Measurements from ENCODE around the gene SPATA21. TPM values are rescaled to one million over a fixed set of nuclear protein-coding genes. Genes with fewer than 3 reads are reported as not detected.
A peak's percentile ranks its signal among the peaks of the same experiment; 100 is the strongest.

The SPATA21 gene
- total RNA-seq, 2 donors from 2014 or later = not detected

DNA sequence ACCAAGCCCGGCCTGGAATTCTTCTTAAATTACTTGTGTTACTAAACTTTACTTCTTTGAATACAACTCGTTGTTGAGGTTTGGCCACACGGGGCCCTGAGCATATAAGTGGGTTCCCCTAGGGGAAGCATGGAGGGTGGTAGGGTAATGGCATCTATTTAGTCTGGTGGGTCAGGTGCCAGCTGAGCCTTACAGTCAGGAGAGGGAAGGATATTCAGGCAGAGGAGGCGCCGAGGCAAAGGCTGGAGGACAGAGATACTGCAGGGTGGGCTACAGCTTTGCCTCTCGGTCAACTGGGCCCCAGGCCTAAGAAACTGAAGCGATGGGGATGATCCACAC, 2.9 kb upstream of the SPATA21 start:
- DNase-seq (ENCODE audit: low spot score in 2 of 2) (no peak), ATAC-seq (peak; percentile 19 to 47)
- Mint-ChIP-seq H3K36me3 (peaks cover 9 to 11% of the 10 kb centered on the region in 2 donors), H3K9me3 (no peaks in the 10 kb centered on the region), H3K27ac (peak overlapping the region; percentile 95 to 96)

- ATAC-seq = no peak
- no peak for DNase-seq (ENCODE audit: low spot score in 2 of 2)
- Mint-ChIP-seq H3K9me3 (no peaks in the 10 kb centered on the region), H3K27ac (no peak overlapping the region), H3K36me3 (peaks cover 2 to 11% of the 10 kb centered on the region in 2 donors)
These were observed 1.7 kb upstream of the SPATA21 start for GRCh38 chr1:16438924-16439323.

DNA sequence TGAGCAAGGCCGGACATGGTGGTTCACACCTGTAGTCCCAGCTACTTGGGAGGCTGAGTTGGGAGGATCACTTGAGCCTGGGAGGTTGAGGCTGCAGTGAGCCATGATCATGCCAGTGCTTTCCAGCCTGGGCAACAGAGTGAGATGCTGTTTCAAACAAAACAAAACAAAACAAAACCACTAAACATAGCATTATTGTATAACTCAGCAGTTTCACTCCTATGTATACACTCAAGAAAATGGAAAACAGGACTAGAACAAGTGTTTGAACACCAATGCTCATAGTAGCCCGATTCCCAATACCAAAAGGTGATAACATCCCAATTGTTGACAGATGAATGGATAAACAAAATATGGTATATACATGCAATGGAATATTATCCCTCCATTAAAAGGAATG, 1.3 kb upstream of the SPATA21 start:
- ATAC-seq = no peak
- no peaks in the 10 kb centered on the region for H3K9me3 Mint-ChIP-seq
- no peak for DNase-seq (ENCODE audit: low spot score in 2 of 2)
- H3K27ac Mint-ChIP-seq = no peak overlapping the region
- H3K36me3 Mint-ChIP-seq = peaks cover 0 to 11% of the 10 kb centered on the region in 2 donors

DNA sequence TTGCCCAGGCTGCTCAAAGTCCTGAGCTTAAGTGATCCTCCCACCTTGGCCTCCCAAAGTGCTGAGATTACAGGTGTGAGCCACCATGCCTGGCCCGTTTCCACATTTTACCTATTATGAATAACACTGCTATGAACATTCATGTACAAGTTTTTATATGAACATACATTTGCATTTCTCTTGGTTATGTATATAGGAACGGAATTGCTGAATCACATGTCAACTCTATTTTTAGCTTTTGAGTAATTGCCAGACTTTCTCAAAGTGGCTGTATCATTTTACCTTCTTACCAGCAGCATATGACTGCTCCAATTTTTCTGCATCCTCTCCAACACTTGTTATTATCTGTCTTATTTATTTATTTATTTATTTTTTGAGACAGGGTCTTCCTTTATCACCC, 2.7 kb downstream of the SPATA21 start:
- Mint-ChIP-seq H3K27ac (no peak overlapping the region), H3K36me3 (no peaks in the 10 kb centered on the region), H3K9me3 (no peaks in the 10 kb centered on the region)
- DNase-seq (ENCODE audit: low spot score in 2 of 2) (no peak), ATAC-seq (peak; percentile 20 to 86)

- no peaks in the 10 kb centered on the region for H3K36me3 Mint-ChIP-seq
- H3K27ac Mint-ChIP-seq = no peak overlapping the region
- ATAC-seq = no peak
- DNase-seq (ENCODE audit: low spot score in 2 of 2) = no peak
- H3K9me3 Mint-ChIP-seq = no peaks in the 10 kb centered on the region
These were observed 3.2 kb downstream of the SPATA21 start for GRCh38 chr1:16434007-16434406.

DNA sequence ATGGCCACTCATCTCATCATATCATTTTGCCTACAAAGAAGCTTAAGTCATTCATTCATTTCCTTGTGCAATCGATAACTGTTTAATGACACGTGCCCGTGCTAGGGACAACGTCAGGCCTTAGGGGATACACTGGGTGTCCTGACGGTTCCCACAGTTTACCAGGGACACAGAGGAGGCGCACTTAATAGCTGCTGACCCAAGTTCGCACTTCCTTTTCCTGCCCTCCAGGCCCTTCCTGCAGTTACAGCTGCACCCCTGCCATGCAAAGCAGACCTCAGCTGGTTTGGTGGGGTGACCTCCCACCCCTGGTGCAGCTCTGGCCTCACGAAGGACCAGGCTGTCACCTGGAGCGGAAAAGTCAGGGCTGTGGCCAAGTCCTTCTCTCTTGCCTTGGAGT, 4.2 kb downstream of the SPATA21 start:
- ATAC-seq = no peak
- Mint-ChIP-seq H3K9me3 (no peaks in the 10 kb centered on the region), H3K36me3 (no peaks in the 10 kb centered on the region)

DNA sequence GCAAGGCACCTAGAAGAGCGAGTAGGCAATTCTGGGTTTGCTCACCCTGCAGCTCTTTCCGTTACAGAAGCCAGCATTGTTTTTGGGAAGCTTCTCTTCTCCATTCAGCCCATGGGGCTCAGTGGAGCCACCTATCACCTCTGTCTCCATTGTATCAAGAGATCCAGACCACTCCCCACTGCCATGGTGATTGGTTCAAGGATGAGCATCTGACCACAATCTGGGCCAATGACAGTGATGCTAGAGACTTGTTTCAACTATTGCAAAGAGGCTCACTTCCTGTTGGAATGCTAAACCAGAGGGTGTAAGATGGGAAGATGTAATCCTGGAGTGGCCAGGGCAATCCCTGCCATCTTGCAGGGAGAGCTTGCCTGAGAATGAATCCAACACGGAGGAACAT, 6.6 kb downstream of the SPATA21 start:
- Mint-ChIP-seq H3K27ac (no peak overlapping the region), H3K36me3 (no peaks in the 10 kb centered on the region), H3K9me3 (no peaks in the 10 kb centered on the region)
- ATAC-seq (no peak), DNase-seq (ENCODE audit: low spot score in 2 of 2) (no peak)

More for the DNA sequence above, 4.2 kb downstream of the SPATA21 start:
- no peak overlapping the region for H3K27ac Mint-ChIP-seq
- DNase-seq (ENCODE audit: low spot score in 2 of 2) = no peak

DNA sequence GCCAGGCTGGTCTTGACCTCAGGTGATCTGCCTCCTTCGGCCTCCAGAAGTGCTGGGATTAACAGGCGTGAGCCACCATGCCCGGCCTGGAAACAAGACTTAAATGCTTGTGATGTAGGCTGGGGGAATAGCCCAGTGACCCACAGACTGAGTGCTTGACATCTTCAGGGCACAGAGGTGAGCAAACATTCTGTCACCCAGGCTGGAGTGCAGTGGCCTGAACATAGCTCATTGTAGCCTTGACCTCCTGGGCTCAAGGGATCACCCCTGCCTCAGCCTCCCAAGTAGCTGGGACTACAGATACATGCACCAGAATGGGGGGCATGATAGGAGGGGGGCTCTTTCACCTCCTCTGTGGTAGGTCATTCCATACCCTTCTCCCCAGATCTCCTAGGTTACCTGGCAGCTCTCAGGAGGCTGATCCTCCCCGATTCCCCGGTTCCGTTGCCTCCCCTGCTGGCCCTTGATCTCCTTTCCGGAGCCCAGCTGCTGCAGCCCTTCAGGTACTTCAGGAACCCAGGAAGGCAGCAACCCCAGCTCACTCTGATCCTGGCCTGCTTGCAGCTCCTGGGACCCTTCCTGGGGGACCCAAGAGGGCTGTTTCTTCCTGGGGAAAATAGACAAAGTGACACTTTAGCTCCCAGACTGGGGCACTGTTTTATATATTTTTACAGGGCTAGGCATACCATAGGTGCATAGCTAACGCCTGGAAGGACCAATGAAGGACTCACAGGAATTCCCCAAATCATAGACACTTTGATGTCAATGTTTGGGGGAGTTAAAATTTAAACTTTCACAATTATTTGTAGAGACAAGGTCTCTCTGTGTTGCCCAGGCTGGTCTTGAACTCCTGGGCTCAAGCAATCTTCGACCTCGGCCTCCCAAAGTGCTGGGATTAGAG, 11.8 kb downstream of the SPATA21 start:
- Mint-ChIP-seq H3K9me3 (no peaks in the 10 kb centered on the region), H3K36me3 (no peaks in the 10 kb centered on the region), H3K27ac (no peak overlapping the region)
- DNase-seq (ENCODE audit: low spot score in 2 of 2) (no peak), ATAC-seq (no peak)

DNA sequence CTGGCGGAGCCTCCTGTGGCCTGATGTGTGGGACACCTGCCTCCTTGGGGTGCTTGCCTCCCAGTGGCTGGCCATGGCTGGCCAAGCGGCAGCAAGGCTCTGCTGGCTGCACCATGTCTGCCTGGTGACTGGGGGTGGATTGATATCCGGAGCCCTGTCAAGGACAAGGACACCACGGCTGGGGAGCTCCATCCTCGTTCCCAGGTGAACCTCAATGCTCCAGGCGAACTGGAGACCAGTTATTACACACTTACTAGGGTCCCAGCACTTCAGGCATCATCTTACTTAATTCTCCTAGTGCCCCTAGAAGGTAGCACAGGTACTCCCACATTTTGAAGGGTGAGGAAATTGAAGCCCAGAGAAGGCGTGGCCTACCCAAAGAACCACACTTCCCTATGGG, 15.2 kb downstream of the SPATA21 start:
- H3K27ac Mint-ChIP-seq = no peak overlapping the region
- ATAC-seq = no peak
- H3K9me3 Mint-ChIP-seq = peaks cover 0 to 8% of the 10 kb centered on the region in 2 donors
- peaks cover 0 to 6% of the 10 kb centered on the region in 2 donors for H3K36me3 Mint-ChIP-seq
- DNase-seq (ENCODE audit: low spot score in 2 of 2) = no peak

GRCh38 chr1:16421201-16421600, 16.0 kb downstream of the SPATA21 start:
- ATAC-seq = peak in 1 of 2 donors; percentile 17
- DNase-seq (ENCODE audit: low spot score in 2 of 2) = no peak
- peaks cover 0 to 6% of the 10 kb centered on the region in 2 donors for H3K36me3 Mint-ChIP-seq
- H3K9me3 Mint-ChIP-seq = peaks cover 0 to 8% of the 10 kb centered on the region in 2 donors
- H3K27ac Mint-ChIP-seq = peak overlapping the region in 1 of 2 donors; percentile 72

DNA sequence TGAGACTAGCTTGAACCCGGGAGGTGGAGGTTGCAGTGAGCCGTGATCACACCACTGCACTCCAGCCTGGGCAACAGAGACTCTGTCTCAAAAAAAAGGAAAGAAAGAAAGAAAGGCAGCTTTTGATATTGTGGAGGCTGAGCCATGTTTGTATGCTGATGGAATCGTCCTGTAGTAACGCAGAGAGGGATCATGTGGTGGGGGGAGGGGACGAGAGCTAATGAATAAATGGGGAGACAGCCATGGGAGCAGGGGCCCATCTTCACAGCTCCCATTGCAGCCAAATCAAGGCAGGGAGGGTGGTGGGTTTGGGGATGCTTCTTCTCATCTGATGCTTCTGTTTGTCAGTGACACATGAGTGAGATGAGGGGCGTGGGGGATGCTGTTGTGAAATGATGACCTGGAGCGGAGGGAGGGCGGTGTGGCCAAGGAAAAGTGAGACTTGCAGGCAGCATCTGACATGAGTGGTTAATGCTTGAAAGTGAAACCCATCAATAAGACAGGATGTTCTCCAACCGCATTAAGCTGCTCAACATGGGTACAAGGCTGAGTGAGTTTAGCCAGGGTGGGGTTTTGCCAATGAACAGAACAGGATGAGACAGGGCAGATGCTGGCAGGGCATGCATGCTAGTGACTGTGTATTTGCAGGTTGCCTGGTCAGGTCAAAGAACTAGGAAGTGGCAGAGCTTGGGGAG, 16.7 kb downstream of the SPATA21 start:
- DNase-seq (ENCODE audit: low spot score in 2 of 2) = peak; percentile 64 to 71
- peaks cover 0 to 6% of the 10 kb centered on the region in 2 donors for H3K36me3 Mint-ChIP-seq
- peak overlapping the region; percentile 72 to 84 for H3K27ac Mint-ChIP-seq
- peaks cover 0 to 8% of the 10 kb centered on the region in 2 donors for H3K9me3 Mint-ChIP-seq
- peak; percentile 94 to 95 for ATAC-seq

GRCh38 chr1:16418823-16419425, 18.3 kb downstream of the SPATA21 start:
- DNase-seq (ENCODE audit: low spot score in 2 of 2) = no peak
- Mint-ChIP-seq H3K36me3 (peaks cover 0 to 6% of the 10 kb centered on the region in 2 donors), H3K9me3 (peaks cover 0 to 8% of the 10 kb centered on the region in 2 donors), H3K27ac (peak overlapping the region; percentile 33 to 65)
- peak; percentile 42 to 48 for ATAC-seq

GRCh38 chr1:16413191-16413590, 24.0 kb downstream of the SPATA21 start:
- no peak for ATAC-seq
- Mint-ChIP-seq H3K27ac (no peak overlapping the region), H3K36me3 (no peaks in the 10 kb centered on the region), H3K9me3 (no peaks in the 10 kb centered on the region)
- no peak for DNase-seq (ENCODE audit: low spot score in 2 of 2)

- DNase-seq (ENCODE audit: low spot score in 2 of 2) = no peak
- ATAC-seq = no peak
- Mint-ChIP-seq H3K9me3 (no peaks in the 10 kb centered on the region), H3K27ac (peak overlapping the region; percentile 3 to 33), H3K36me3 (no peaks in the 10 kb centered on the region)
These were observed 26.4 kb downstream of the SPATA21 start for GRCh38 chr1:16410803-16411202.

DNA sequence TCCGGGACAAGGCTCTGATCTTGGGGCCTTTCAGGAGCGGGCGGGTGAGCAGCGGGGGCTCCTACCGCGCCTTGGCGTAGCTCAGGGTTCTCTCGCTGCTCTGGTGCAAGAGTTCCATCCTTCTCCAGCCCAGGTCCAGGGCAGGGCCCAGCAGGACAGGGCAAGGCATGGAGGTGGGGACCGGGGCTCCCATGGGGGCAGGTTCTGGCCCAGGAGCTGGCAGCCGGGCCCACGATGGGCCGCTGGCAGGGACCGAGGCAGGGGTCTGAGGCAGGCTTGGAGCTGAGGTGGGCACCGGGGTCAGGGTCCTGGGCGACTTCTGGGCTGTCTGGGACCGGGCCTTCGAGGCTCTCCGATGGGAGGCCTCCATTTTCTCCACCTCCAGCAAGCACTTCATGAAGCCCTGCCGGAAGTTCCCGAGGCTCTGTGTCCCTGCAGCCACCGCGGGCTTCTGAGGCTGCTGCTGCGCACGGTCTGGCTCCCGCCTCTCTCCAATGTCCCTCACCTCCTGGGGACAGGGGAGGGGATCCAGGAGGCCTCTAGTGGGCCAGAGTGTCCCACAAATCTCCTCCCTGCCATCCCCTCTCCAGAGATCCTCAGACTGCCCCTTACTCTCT, 27.6 kb downstream of the SPATA21 start:
- Mint-ChIP-seq H3K36me3 (no peaks in the 10 kb centered on the region), H3K9me3 (no peaks in the 10 kb centered on the region), H3K27ac (peak overlapping the region in 1 of 2 donors; percentile 68)
- ATAC-seq (peak in 1 of 2 donors; percentile 27), DNase-seq (ENCODE audit: low spot score in 2 of 2) (no peak)

- H3K36me3 Mint-ChIP-seq = no peaks in the 10 kb centered on the region
- H3K9me3 Mint-ChIP-seq = no peaks in the 10 kb centered on the region
- peak overlapping the region in 1 of 2 donors; percentile 75 for H3K27ac Mint-ChIP-seq
- ATAC-seq (no peak), DNase-seq (ENCODE audit: low spot score in 2 of 2) (no peak)
These were observed 30.4 kb downstream of the SPATA21 start for GRCh38 chr1:16406868-16407267.

DNA sequence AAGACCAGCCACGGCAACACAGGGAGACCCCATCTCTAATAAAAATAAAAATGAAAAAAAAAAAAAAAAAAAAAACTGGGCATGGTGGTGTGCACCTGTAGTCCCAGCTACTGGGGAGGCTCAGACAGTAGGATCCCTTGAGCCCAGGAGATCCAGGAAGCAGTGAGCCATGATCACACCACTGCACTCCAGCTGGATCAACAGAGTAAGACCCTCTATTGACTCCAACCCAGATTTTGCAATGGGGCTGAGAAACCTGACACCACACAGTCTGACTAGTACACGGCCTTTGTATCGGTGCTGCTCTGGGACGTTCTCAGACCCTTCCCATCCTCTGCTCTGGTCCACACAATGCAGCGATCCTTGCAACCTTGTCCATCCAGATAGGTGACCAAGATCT, 31.8 kb downstream of the SPATA21 start:
- Mint-ChIP-seq H3K36me3 (no peaks in the 10 kb centered on the region), H3K9me3 (no peaks in the 10 kb centered on the region), H3K27ac (no peak overlapping the region)
- ATAC-seq (no peak), DNase-seq (ENCODE audit: low spot score in 2 of 2) (no peak)

All from activated naive CD4-positive, alpha-beta T cell treated with anti-CD3 and anti-CD28 coated beads, Interleukin-2, amount 50 U/mL, for 72 hours (primary cell).